ENCODE measurements around the gene CDK14.

- no peak for TF ChIP-seq POLR2AphosphoS5 (IDR thresholded peaks at IDR 0.05; ENCODE audit: low read depth, low read length)
- no peak for TF ChIP-seq TAF1 (IDR thresholded peaks at IDR 0.05; ENCODE audit: borderline replicate concordance, low read depth, low read length)
- TF ChIP-seq POLR2A (IDR thresholded peaks at IDR 0.05; ENCODE audit: low read depth, low read length), result no peak
Observed at GRCh38 chr7:90817151-90817550, 221.0 kb downstream of the CDK14 start.
